Measurements from ENCODE around the gene CD6. TPM values are rescaled to one million over a fixed set of nuclear protein-coding genes. Genes with fewer than 3 reads are reported as not detected.

The CD6 gene
- total RNA-seq, 1 experiment from 2014 or later: not detected

DNA sequence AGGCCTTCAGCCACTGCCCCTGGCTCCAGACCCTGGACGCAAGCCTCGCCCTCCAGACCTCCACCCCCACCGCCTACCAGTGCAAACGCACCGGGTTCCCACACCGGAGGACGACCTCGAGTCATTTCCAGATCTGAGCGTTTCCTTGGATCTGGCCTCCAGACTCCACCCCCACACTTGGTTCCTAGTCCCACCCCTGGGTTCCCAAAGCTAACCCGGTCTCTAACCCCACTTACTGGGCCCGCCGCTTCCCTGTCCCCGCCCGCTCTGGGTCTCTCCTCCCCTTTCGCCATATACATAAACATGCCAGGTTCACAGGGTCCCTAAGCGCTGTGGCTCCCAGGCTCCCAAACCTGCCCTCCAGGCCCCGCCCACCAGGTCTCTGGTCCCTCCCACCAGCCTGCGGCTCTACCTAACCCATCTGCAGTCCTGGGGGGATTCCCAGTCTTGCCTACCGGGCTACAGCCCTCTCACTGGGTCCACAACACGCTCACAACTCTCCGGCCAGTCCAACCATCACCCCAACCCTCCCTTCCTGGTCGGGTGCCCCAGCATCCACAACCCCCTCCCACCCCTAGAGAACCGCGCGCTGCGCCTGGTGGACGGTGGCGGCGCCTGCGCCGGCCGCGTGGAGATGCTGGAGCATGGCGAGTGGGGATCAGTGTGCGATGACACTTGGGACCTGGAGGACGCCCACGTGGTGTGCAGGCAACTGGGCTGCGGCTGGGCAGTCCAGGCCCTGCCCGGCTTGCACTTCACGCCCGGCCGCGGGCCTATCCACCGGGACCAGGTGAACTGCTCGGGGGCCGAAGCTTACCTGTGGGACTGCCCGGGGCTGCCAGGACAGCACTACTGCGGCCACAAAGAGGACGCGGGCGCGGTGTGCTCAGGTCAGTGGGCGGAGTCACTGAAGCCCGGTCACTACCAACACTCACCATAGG is 36.7 kb downstream of the CD6 start:
- no peak overlapping the region for H2AK5ac ChIP-seq (ENCODE audit: insufficient read length, low read length)
- no peak overlapping the region for H3K9ac ChIP-seq (ENCODE audit: extremely low read depth, insufficient read length, low read length)
- H3K79me1 ChIP-seq (ENCODE audit: insufficient read depth, low read depth, low read length, poor library complexity, severe bottlenecking): no peaks in the 10 kb centered on the region
- TF ChIP-seq, protein P1, sequence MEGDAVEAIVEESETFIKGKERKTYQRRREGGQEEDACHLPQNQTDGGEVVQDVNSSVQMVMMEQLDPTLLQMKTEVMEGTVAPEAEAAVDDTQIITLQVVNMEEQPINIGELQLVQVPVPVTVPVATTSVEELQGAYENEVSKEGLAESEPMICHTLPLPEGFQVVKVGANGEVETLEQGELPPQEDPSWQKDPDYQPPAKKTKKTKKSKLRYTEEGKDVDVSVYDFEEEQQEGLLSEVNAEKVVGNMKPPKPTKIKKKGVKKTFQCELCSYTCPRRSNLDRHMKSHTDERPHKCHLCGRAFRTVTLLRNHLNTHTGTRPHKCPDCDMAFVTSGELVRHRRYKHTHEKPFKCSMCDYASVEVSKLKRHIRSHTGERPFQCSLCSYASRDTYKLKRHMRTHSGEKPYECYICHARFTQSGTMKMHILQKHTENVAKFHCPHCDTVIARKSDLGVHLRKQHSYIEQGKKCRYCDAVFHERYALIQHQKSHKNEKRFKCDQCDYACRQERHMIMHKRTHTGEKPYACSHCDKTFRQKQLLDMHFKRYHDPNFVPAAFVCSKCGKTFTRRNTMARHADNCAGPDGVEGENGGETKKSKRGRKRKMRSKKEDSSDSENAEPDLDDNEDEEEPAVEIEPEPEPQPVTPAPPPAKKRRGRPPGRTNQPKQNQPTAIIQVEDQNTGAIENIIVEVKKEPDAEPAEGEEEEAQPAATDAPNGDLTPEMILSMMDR (conservative IDR thresholded peaks at IDR 0.05): no peak
- H2AFZ ChIP-seq (ENCODE audit: low read length): no peak overlapping the region
- peak overlapping the region; percentile 50 for H3K4me2 ChIP-seq (ENCODE audit: insufficient read depth, insufficient read length, low read length)
- H4K91ac ChIP-seq (ENCODE audit: insufficient read length, low read depth, low read length): no peak overlapping the region
- Mint-ChIP-seq H3K27me3 (ENCODE audit: low read depth) (peaks cover 97% of the 10 kb centered on the region), H3K9me3 (no peaks in the 10 kb centered on the region), H3K27ac (no peak overlapping the region), H3K4me1 (peaks cover 16 to 52% of the 10 kb centered on the region in 2 experiments), H3K36me3 (ENCODE audit: insufficient read depth in 1 of 3, low read depth in 3 of 3) (no peaks in the 10 kb centered on the region), H3K4me3 (peak overlapping the region; percentile 61 to 81)
- no peak overlapping the region for H3K27ac ChIP-seq (ENCODE audit: insufficient read length, low read depth, low read length)
- H2BK20ac ChIP-seq (ENCODE audit: low read depth, low read length, poor library complexity, severe bottlenecking): no peak overlapping the region
- H3K14ac ChIP-seq (ENCODE audit: insufficient read depth, low read length): no peak overlapping the region
- H3K23me2 ChIP-seq (ENCODE audit: insufficient read length, low read depth, low read length, poor library complexity, severe bottlenecking): peaks cover 9% of the 10 kb centered on the region
- H3K56ac ChIP-seq (ENCODE audit: insufficient read length, low read depth, low read length): no peak overlapping the region
- H3T11ph ChIP-seq (ENCODE audit: low read length): no peak overlapping the region
- H4K8ac ChIP-seq (replicated peaks; ENCODE audit: insufficient read length, low read depth, low read length): no peak overlapping the region
- DNase-seq: peak; percentile 93
- no peak overlapping the region for H2BK5ac ChIP-seq (ENCODE audit: insufficient read length, low read length)
- WGBS (ENCODE audit: extremely low coverage, insufficient read length, low lambda C conversion rate): no CpG with 5 or more reads among the region's 54 CpGs
- no peak overlapping the region for H2BK12ac ChIP-seq (ENCODE audit: insufficient read length, low read depth, low read length)
- H4K20me1 ChIP-seq (ENCODE audit: control insufficient read depth, insufficient read depth, insufficient read length): peaks cover 2% of the 10 kb centered on the region
- H3K79me2 ChIP-seq (ENCODE audit: insufficient read depth, low read length): no peaks in the 10 kb centered on the region
- no peak overlapping the region for H4K5ac ChIP-seq (ENCODE audit: insufficient read length, low read depth, low read length)
- no peaks in the 10 kb centered on the region for H3K4me1 ChIP-seq (ENCODE audit: insufficient read depth, low read length)
- H2BK15ac ChIP-seq (ENCODE audit: low read depth, low read length): no peak overlapping the region
- H2BK120ac ChIP-seq (ENCODE audit: low read depth, low read length, poor library complexity, severe bottlenecking): no peak overlapping the region
- H3K27me3 ChIP-seq (ENCODE audit: insufficient read depth, low read length): peaks cover 49% of the 10 kb centered on the region; the same call in 1 of the 2 replicates
- no peak overlapping the region for H3K23ac ChIP-seq (ENCODE audit: insufficient read length, low read depth, low read length)
- no peak overlapping the region for H3K18ac ChIP-seq (ENCODE audit: insufficient read length, low read depth, low read length)
- H3K9me3 ChIP-seq (ENCODE audit: control insufficient read depth, low read depth, low read length): no peaks in the 10 kb centered on the region
- no peak overlapping the region for H3K4ac ChIP-seq (ENCODE audit: low read depth, low read length)

Measured in H9 (cell line).